Upper lobe of left lung (tissue), 4 donors: ENCODE measurements around the gene FALEC.

ENCODE experiments used
- CTCF ChIP-seq, 6 experiments: fragments of 450-650 bp in 4 of 6; fragments of 200-600 bp in 2 of 6; sonication (generic) in 2 of 6; IDR thresholded peaks; one replicate each; pipeline ENCODE4 v1.5.1; 2016 to 2019; ENCODE audit warnings: antibody characterized with exemption in 6 of 6
- EP300 ChIP-seq, 4 donors: sonication (generic); formaldehyde crosslinking; IDR thresholded peaks; one replicate each; pipeline ENCODE4 v1.5.1; 2017; ENCODE audit warnings: antibody characterized with exemption in 4 of 4, control low read depth in 2 of 4
- POLR2A ChIP-seq, 4 donors: fragments of 450-650 bp; IDR thresholded peaks; one replicate each; pipeline ENCODE4 v1.5.1; 2016 to 2017; ENCODE audit warnings: antibody characterized with exemption in 4 of 4, mild to moderate bottlenecking in 2 of 4
- POLR2AphosphoS5 ChIP-seq, 2 donors: sonication (generic); formaldehyde crosslinking; IDR thresholded peaks; one replicate each; pipeline ENCODE4 v1.5.1; 2017; ENCODE audit warnings: antibody characterized with exemption in 2 of 2

- TF ChIP-seq CTCF (IDR thresholded peaks at IDR 0.05) (no peak), EP300 (IDR thresholded peaks at IDR 0.05) (no peak), POLR2AphosphoS5 (IDR thresholded peaks at IDR 0.05) (no peak), POLR2A (IDR thresholded peaks at IDR 0.05) (no peak)
These were observed 569 bp downstream of the FALEC start for GRCh38 chr1:150516050-150516591.
